ENCODE data around the gene ACSL5. TPM values are rescaled to one million over a fixed set of nuclear protein-coding genes. Genes with fewer than 3 reads are reported as not detected.

The ACSL5 gene
- total and polyA plus RNA-seq, 2 of the 8 experiments (the other 6 are each of a cell fraction or from before 2014, with no cell fraction given) = not detected

DNA sequence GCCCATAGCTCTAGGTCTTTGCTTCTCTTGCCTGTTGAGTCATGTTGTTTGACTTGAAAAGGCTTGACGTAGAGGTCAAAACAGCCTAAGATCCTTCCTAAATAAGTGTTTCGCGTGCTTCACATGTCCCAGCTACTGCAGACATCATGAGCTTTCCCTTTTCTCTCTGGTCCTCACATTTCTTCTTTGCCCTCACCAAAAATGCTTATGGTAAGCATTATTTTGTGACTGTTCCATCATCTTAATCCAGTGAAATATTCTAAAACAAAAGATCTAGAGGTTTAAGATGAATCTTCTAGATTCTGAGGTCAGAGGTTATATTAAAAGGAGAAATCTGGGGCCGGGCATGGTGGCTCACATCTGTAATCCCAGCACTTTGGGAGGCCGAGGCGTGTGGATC is 8.5 kb upstream of the ACSL5 start (continued):
- TF ChIP-seq, protein P1, sequence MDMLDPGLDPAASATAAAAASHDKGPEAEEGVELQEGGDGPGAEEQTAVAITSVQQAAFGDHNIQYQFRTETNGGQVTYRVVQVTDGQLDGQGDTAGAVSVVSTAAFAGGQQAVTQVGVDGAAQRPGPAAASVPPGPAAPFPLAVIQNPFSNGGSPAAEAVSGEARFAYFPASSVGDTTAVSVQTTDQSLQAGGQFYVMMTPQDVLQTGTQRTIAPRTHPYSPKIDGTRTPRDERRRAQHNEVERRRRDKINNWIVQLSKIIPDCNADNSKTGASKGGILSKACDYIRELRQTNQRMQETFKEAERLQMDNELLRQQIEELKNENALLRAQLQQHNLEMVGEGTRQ (IDR thresholded peaks at IDR 0.05; ENCODE audit: low read length) = no peak
